HepG2 (cell line): ENCODE measurements around the gene RMDN2. TPM values are rescaled to one million over a fixed set of nuclear protein-coding genes. Genes with fewer than 3 reads are reported as not detected.
"Not testable (repeated sequence)": the region's sequence is repeated elsewhere in the genome, so short reads cannot be mapped to it uniquely, and the experiment has no call there.

Source experiments
- BORCS8-MEF2B ChIP-seq: sonication (generic); formaldehyde crosslinking; IDR thresholded peaks from 2 replicates; pipeline ENCODE4 v1.8.0; 2022; ENCODE audit warnings: mild to moderate bottlenecking, missing genetic modification reagents
- HNF4A ChIP-seq: sonication (generic); formaldehyde crosslinking; IDR thresholded peaks from 2 replicates; pipeline ENCODE4 v1.4.0; 2020; ENCODE audit warnings: missing genetic modification reagents
- KDM5B ChIP-seq: sonication (generic); formaldehyde crosslinking; IDR thresholded peaks from 2 replicates; pipeline ENCODE4 v1.4.0; 2020; ENCODE audit warnings: missing genetic modification reagents, mild to moderate bottlenecking, borderline replicate concordance
- RAD21 ChIP-seq: fragments of 450-650 bp; formaldehyde crosslinking; IDR thresholded peaks from 2 replicates; pipeline ENCODE4 v1.5.0; 2020; ENCODE audit warnings: mild to moderate bottlenecking
- REPIN1 ChIP-seq: sonication (generic); formaldehyde crosslinking; IDR thresholded peaks from 2 replicates; pipeline ENCODE4 v1.8.0; 2022; ENCODE audit warnings: missing genetic modification reagents, low read depth, mild to moderate bottlenecking, borderline replicate concordance
- RFXAP ChIP-seq: sonication (generic); formaldehyde crosslinking; IDR thresholded peaks from 2 replicates; pipeline ENCODE4 v1.4.0; 2020; ENCODE audit warnings: missing genetic modification reagents, borderline replicate concordance
- SOX13 ChIP-seq, 3 experiments: fragments of 450-650 bp in 1 of 3; sonication (generic) in 1 of 3; formaldehyde crosslinking in 1 of 3; IDR thresholded peaks in 2 of 3; conservative IDR thresholded peaks in 1 of 3; 2 replicates each; pipeline versions ENCODE4 v1.5.0 to v1.6.1; 2016 to 2020; ENCODE audit warnings: antibody characterized with exemption in 1 of 3, mild to moderate bottlenecking in 1 of 3, missing compliant biosample characterization in 1 of 3, missing genetic modification reagents in 1 of 3, moderate library complexity in 1 of 3
- SOX5 ChIP-seq: IDR thresholded peaks from 2 replicates; pipeline ENCODE4 v1.6.1; 2016; ENCODE audit warnings: borderline replicate concordance
- SP5 ChIP-seq: IDR thresholded peaks from 2 replicates; pipeline ENCODE4 v1.6.1; 2016; ENCODE audit warnings: low read depth, borderline replicate concordance
- ZBTB7A ChIP-seq: sonication (generic); formaldehyde crosslinking; IDR thresholded peaks from 2 replicates; pipeline ENCODE4 v1.8.0; 2022; ENCODE audit warnings: mild to moderate bottlenecking, missing genetic modification reagents
- ZMYM3 ChIP-seq: sonication (generic); formaldehyde crosslinking; IDR thresholded peaks from 2 replicates; pipeline ENCODE4 v1.5.1; 2020; ENCODE audit warnings: mild to moderate bottlenecking, missing genetic modification reagents
- ZNF121 ChIP-seq: sonication (generic); formaldehyde crosslinking; IDR thresholded peaks from 2 replicates; pipeline ENCODE4 v1.5.0; 2020; ENCODE audit warnings: mild to moderate bottlenecking, missing genetic modification reagents
- ZNF343 ChIP-seq: sonication (generic); formaldehyde crosslinking; IDR thresholded peaks from 2 replicates; pipeline ENCODE4 v1.4.0; 2020; ENCODE audit warnings: mild to moderate bottlenecking, missing genetic modification reagents
- ZNF441 ChIP-seq: sonication (generic); formaldehyde crosslinking; IDR thresholded peaks from 2 replicates; pipeline ENCODE4 v1.7.0; 2021; ENCODE audit warnings: missing genetic modification reagents, borderline replicate concordance
- polyA plus RNA-seq, 8 experiments: library from polyadenylated mRNA; depleted of rRNA in 3 of 8; stranded (reverse) in 7 of 8; unstranded in 1 of 8; fragments of >200 nt; fragmentation: Illumina TruSeq in 4 of 8; extraction: Trizol in 4 of 8; gene quantifications; 2 replicates each; pipeline versions ENCODE4 v1.2.1 to v1.2.3, GENCODE V29; 2011 to 2016; ENCODE audit warnings: low read depth in 4 of 8, missing spikeins in 1 of 8, mixed read lengths in 1 of 8; ENCODE audit not compliant: insufficient read depth in 1 of 8
- total RNA-seq, 5 experiments: library from RNA; depleted of rRNA; stranded (reverse); fragments of >200 nt; fragmentation: Illumina TruSeq; extraction: Trizol; gene quantifications; 2 replicates each; pipeline ENCODE4 v1.2.3, GENCODE V29; 2016; ENCODE audit warnings: low read depth in 1 of 5
- TF ChIP-seq, protein P1 (sequence below): sonication (generic); formaldehyde crosslinking; IDR thresholded peaks from 2 replicates; pipeline ENCODE4 v1.8.1; 2022; ENCODE audit warnings: low read depth, mild to moderate bottlenecking, missing genetic modification reagents
- TF ChIP-seq, protein P2 (sequence below), 2 experiments: sonication (generic) in 1 of 2; formaldehyde crosslinking in 1 of 2; IDR thresholded peaks; 2 replicates each; pipeline versions ENCODE4 v1.4.0 to v1.6.1; 2018 to 2020; ENCODE audit warnings: missing genetic modification reagents in 2 of 2, borderline replicate concordance in 1 of 2, low read depth in 1 of 2, mild to moderate bottlenecking in 1 of 2, missing biosample characterization in 1 of 2
- TF ChIP-seq, protein P3 (sequence below): sonication (generic); formaldehyde crosslinking; IDR thresholded peaks from 2 replicates; pipeline ENCODE4 v1.4.0; 2020; ENCODE audit warnings: missing genetic modification reagents, borderline replicate concordance
- TF ChIP-seq, protein P4 (sequence below): sonication (generic); formaldehyde crosslinking; IDR thresholded peaks from 2 replicates; pipeline ENCODE4 v1.8.0; 2022; ENCODE audit warnings: mild to moderate bottlenecking, missing genetic modification reagents, borderline replicate concordance

Gene RMDN2
- total and polyA plus RNA-seq, 2 of the 13 experiments (the other 11 are each of a cell fraction or from before 2014, with no cell fraction given): 2.3 to 8.9 TPM

DNA sequence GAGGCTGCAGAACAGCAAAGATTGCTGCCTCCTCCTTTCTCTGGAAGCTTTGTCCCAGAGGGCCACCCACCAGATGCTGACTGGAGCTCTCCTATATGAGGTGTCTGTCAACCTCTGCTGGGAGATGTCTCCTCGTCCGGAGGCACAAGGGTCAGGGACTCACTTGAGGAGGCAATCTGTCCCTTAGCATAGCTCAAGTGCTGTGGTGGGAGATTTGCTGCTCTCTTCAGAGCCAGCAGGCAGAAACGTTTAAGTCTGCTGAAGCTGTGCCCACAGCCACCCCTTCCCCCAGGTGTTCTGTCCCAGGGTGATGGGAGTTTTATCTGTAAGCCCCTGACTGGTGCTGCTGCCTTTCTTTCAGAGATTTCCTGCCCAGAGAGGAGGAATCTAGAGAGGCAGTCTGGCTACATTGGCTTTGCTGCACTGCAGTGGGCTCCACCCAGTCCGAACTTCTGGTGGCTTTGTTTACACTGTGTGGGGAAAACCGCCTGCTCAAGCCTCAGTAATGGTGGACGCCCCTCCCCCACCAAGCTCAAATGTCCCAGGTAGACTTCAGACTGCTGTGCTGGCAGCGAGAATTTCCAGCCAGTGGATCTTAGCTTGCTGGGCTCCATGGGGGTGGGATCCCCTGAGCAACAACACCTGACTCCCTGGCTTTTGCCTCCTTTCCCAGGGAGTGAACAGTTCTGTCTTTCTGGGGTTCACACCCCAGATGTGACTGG lies 37.1 kb downstream of the RMDN2 start (continued):
- TF ChIP-seq, protein P1, sequence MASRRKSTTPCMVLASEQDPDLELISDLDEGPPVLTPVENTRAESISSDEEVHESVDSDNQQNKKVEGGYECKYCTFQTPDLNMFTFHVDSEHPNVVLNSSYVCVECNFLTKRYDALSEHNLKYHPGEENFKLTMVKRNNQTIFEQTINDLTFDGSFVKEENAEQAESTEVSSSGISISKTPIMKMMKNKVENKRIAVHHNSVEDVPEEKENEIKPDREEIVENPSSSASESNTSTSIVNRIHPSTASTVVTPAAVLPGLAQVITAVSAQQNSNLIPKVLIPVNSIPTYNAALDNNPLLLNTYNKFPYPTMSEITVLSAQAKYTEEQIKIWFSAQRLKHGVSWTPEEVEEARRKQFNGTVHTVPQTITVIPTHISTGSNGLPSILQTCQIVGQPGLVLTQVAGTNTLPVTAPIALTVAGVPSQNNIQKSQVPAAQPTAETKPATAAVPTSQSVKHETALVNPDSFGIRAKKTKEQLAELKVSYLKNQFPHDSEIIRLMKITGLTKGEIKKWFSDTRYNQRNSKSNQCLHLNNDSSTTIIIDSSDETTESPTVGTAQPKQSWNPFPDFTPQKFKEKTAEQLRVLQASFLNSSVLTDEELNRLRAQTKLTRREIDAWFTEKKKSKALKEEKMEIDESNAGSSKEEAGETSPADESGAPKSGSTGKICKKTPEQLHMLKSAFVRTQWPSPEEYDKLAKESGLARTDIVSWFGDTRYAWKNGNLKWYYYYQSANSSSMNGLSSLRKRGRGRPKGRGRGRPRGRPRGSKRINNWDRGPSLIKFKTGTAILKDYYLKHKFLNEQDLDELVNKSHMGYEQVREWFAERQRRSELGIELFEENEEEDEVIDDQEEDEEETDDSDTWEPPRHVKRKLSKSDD (CRISPR knock-in tag): peak; percentile 89
- TF ChIP-seq REPIN1 (CRISPR knock-in tag) (peak; percentile 49; the same call in 1 of the 2 replicates), ZNF121 (0 out of 2 replicates have a peak, but pooled peaks have one; percentile 25), SOX13 (CRISPR knock-in tag; conservative IDR thresholded peaks at IDR 0.05 in 1 of 2, IDR thresholded peaks at IDR 0.05 in 1 of 2) (peak in 1 of 2 experiments; percentile 2; a peak in 1 of 4 replicates), ZMYM3 (peak; percentile 71), RFXAP (CRISPR knock-in tag) (peak; percentile 23; the same call in 1 of the 2 replicates), KDM5B (CRISPR knock-in tag) (peak; percentile 58; the same call in 1 of the 2 replicates), ZBTB7A (peak; percentile 68), ZNF343 (CRISPR knock-in tag) (peak; percentile 37; the same call in 1 of the 2 replicates), SP5 (CRISPR knock-in tag) (peak; percentile 70), ZNF441 (peak; percentile 63; the same call in 1 of the 2 replicates), RAD21 (CRISPR knock-in tag) (0 out of 2 replicates have a peak, but pooled peaks have one; percentile 13), SOX5 (peak; percentile 35; the same call in 1 of the 2 replicates), BORCS8-MEF2B (CRISPR knock-in tag) (peak; percentile 46; the same call in 1 of the 2 replicates), HNF4A (CRISPR knock-in tag) (peak; percentile 52; the same call in 1 of the 2 replicates)
- TF ChIP-seq, protein P2, sequence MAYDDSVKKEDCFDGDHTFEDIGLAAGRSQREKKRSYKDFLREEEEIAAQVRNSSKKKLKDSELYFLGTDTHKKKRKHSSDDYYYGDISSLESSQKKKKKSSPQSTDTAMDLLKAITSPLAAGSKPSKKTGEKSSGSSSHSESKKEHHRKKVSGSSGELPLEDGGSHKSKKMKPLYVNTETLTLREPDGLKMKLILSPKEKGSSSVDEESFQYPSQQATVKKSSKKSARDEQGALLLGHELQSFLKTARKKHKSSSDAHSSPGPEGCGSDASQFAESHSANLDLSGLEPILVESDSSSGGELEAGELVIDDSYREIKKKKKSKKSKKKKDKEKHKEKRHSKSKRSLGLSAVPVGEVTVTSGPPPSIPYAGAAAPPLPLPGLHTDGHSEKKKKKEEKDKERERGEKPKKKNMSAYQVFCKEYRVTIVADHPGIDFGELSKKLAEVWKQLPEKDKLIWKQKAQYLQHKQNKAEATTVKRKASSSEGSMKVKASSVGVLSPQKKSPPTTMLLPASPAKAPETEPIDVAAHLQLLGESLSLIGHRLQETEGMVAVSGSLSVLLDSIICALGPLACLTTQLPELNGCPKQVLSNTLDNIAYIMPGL (CRISPR knock-in tag; IDR thresholded peaks at IDR 0.05; ENCODE audit: borderline replicate concordance in 1 of 2, low read depth in 1 of 2): peak; percentile 37 to 57; a peak in 1 of 4 replicates
- TF ChIP-seq SOX13 (IDR thresholded peaks at IDR 0.05): not testable (repeated sequence)
- TF ChIP-seq, protein P3, sequence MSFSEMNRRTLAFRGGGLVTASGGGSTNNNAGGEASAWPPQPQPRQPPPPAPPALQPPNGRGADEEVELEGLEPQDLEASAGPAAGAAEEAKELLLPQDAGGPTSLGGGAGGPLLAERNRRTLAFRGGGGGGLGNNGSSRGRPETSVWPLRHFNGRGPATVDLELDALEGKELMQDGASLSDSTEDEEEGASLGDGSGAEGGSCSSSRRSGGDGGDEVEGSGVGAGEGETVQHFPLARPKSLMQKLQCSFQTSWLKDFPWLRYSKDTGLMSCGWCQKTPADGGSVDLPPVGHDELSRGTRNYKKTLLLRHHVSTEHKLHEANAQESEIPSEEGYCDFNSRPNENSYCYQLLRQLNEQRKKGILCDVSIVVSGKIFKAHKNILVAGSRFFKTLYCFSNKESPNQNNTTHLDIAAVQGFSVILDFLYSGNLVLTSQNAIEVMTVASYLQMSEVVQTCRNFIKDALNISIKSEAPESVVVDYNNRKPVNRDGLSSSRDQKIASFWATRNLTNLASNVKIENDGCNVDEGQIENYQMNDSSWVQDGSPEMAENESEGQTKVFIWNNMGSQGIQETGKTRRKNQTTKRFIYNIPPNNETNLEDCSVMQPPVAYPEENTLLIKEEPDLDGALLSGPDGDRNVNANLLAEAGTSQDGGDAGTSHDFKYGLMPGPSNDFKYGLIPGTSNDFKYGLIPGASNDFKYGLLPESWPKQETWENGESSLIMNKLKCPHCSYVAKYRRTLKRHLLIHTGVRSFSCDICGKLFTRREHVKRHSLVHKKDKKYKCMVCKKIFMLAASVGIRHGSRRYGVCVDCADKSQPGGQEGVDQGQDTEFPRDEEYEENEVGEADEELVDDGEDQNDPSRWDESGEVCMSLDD (CRISPR knock-in tag): peak; percentile 34; the same call in 1 of the 2 replicates
- TF ChIP-seq, protein P4, sequence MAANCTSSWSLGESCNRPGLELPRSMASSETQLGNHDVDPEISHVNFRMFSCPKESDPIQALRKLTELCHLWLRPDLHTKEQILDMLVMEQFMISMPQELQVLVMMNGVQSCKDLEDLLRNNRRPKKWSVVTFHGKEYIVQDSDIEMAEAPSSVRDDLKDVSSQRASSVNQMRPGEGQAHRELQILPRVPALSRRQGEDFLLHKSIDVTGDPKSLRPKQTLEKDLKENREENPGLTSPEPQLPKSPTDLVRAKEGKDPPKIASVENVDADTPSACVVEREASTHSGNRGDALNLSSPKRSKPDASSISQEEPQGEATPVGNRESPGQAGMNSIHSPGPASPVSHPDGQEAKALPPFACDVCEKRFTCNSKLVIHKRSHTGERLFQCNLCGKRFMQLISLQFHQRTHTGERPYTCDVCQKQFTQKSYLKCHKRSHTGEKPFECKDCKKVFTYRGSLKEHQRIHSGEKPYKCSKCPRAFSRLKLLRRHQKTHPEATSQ (CRISPR knock-in tag): peak; percentile 36; the same call in 1 of the 2 replicates
